Measurements from ENCODE around the gene GAPDH.
"Not testable (repeated sequence)": the region's sequence is repeated elsewhere in the genome, so short reads cannot be mapped to it uniquely, and the experiment has no call there.

The GAPDH gene

GRCh38 chr12:6533923-6534694, at the start of gene GAPDH:
Gene GAPDH, plus strand, starts transcription at chr12:6534517. Its CDS starts 316 bp downstream, at chr12:6534833.
- in situ Hi-C loops (cut with MboI; ENCODE audit: low sequenced_read_pairs): no loop called here

- in situ Hi-C loops (cut with MboI; ENCODE audit: low sequenced_read_pairs): no loop called here
Measured at GRCh38 chr12:6488240-6488639, 46.1 kb upstream of the GAPDH start.

GRCh38 chr12:6489449-6489848, 44.9 kb upstream of the GAPDH start:
- in situ Hi-C loops (cut with MboI; ENCODE audit: low sequenced_read_pairs): no loop called here

DNA sequence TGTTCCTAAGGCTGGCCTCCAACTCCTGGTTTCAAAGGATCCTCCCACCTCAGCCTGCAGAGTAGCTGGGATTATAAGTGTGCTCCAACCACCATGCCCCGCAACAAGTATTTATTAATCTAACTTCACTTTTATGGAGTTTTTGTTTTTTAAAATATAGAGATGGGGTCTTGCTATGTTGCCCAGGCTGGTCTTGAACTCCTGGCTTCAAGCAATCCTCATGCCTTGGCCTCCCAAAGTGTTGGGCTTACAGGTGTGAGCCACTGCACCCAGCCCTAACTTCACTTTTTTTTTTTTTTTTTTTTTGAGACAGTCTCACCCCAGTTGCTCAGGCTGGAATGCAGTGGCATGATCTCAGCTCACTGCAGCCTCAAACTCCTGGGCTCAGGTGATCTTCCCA, 43.6 kb upstream of the GAPDH start:
- in situ Hi-C loops (cut with MboI; ENCODE audit: low sequenced_read_pairs): not testable (repeated sequence)

- in situ Hi-C loops (cut with MboI; ENCODE audit: low sequenced_read_pairs): no loop called here
Measured at GRCh38 chr12:6492838-6493496, 41.4 kb upstream of the GAPDH start, which contains the start of gene MRPL51. Gene MRPL51, minus strand, starts transcription at chr12:6493262. Its CDS starts 126 bp downstream, at chr12:6493136.

DNA sequence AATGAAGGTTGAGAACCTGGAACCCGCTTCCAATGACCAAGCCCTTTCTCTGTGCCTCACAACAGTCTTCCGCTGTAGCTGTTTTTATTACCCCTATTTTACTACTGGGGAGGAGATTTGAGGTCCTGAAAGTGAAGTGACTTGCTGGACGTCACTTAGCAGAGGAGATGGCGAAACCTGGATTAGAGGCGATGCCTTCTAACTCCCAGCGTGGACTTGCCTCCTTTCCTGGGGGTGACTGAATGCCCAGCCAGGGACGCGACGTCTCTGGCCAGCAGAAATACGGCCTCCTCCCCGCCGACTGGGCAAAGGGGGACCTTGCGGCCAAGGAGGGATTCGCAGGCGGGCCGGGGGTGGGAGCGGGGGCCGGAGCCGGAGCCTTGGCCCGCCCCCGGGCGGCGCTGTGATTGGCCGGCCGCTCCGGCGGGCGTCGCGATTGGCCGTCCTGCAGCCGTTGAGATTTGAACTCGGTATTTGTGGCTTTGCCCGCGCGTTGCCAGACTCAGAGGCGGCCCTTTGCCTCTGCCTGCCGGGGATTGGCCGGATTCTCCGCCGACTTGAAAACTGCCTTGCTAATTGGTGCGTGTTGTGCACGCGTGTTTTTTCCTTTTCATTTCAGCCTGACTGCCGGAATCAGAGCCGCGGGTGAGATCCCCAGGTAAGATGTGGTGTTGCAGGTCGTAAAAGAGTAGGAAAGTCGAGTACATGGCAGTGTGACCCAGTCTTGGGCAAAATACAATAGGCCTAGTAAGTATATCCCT, 40.6 kb upstream of the GAPDH start, which contains the start of gene NCAPD2:
TSS of gene NCAPD2 (plus strand) at position 606 of the 761 bp plus-strand sequence. CDS start 997 bp downstream, outside the sequence.
- in situ Hi-C loops (cut with MboI; ENCODE audit: low sequenced_read_pairs): no loop called here

DNA sequence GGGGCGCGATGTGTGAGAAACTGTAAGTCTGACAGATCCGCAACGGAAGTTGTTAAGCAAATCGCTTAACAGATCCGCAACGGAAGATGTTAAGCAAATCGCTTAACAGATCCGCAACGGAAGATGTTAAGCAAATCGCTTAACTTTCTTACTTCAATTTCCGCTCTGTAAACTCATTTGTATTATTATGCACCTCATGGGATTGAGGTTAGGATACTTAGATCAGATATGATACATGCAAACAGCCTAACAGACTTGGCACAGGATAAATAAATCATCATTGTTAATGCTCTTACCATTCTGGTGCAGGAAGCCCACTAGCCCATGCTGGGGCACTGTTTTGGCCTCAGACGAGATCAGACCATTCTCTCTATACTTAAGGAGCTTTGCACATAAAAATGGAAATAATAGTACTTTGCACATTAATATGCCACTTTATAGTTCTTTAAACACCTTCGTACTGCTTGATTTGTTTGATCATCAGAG, 40.0 kb upstream of the GAPDH start:
- in situ Hi-C loops (cut with MboI; ENCODE audit: low sequenced_read_pairs): no loop called here

DNA sequence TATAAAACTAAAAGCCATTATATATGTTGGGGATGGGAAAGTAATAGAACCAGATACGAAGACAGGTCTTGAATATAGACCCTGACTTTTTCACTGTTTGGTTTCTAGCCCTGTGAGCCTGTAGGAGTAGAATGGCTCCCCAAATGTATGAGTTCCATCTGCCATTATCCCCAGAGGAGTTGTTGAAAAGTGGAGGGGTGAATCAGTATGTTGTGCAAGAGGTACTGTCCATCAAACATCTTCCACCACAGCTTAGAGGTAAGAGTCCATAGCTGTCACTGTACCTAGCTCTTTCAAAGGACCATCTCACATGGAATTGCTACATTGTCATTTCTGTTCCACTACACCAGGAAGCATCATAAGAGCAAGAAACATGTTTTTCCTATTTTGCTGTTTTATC, 39.3 kb upstream of the GAPDH start:
- in situ Hi-C loops (cut with MboI; ENCODE audit: low sequenced_read_pairs): no loop called here

DNA sequence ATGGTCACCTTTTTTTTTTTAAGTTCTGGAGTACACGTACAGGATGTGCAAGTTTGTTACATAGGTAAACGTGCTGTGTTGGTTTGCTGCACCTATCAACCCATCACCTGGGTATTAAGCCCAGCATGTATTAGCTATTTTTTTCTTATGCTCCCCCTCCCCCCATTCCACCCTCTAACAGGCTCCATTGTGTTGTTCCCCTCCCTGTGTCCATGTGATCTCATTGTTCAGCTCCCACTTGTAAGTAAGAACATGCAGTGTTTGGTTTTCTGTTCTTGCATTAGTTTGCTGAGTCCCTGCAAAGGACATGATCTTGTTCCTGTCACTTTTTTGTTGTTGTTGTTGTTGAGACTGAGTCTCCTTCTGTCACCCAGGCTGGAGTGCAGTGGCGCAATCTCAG, 37.0 kb upstream of the GAPDH start:
- in situ Hi-C loops (cut with MboI; ENCODE audit: low sequenced_read_pairs): not testable (repeated sequence)

DNA sequence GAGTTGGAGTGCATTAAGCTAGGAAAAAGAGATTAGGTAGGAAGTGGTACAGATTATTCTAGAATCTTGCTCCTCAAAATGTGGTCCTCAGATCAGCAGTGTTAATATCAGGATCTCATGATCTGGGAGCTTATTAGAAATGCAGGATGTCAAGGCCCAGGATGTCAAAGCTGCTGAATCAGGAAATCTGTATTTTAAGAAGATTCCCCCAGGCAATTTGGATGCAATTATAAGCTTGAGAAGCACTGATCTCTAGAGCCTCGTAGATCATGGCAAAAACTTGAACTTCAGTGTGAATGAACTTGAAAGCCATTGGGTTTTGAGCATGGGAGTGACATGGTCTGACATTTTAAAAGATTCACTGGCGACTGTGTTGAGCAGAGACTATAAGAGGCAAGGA, 33.9 kb upstream of the GAPDH start:
- in situ Hi-C loops (cut with MboI; ENCODE audit: low sequenced_read_pairs): no loop called here

GRCh38 chr12:6507102-6507998, 27.0 kb upstream of the GAPDH start:
- in situ Hi-C loops (cut with MboI; ENCODE audit: low sequenced_read_pairs): no loop called here

DNA sequence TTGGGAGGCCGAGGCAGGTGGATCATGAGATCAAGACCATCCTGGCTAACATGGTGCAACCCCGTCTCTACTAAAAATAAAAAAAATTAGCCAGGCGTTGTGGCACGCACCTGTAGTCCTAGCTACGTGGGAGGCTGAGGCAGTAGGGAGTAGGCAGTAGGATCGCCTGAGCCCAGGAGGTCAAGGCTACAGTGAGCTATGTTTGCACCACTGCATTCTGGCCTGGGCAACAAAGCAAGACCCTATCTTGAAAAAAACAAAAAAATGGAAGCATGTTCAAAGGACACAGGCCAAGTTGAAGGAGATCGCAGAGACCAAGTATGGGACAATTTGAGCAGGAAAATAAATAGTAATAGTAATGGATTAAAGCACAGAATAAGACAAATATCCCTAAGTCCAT, 26.2 kb upstream of the GAPDH start:
- in situ Hi-C loops (cut with MboI; ENCODE audit: low sequenced_read_pairs): no loop called here

- in situ Hi-C loops (cut with MboI; ENCODE audit: low sequenced_read_pairs): no loop called here
Measured at GRCh38 chr12:6520186-6520585, 14.1 kb upstream of the GAPDH start.

- in situ Hi-C loops (cut with MboI; ENCODE audit: low sequenced_read_pairs): no loop called here
Measured at GRCh38 chr12:6522193-6522592, 12.1 kb upstream of the GAPDH start.

- in situ Hi-C loops (cut with MboI; ENCODE audit: low sequenced_read_pairs): no loop called here
Measured at GRCh38 chr12:6523708-6524107, 10.6 kb upstream of the GAPDH start.

DNA sequence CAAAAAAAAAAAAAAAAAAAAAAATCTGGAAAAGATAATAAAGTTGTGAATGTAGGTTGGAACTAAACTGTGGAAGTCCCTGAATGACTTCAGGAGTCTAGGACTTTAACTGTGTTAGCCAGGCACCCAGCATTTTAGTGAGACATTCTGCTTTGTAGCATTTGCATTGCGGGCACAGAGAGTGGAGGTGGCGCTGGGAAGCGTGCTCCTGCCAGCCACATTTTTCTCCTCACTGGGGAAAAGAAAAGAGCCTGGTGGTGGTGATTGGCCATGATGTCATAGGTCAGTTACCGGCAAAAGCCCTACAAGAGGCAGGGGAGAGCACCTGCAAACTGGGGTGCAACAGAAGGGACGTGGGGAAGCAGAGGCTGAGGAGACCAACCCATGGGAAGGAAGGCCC, 9.7 kb upstream of the GAPDH start:
- in situ Hi-C loops (cut with MboI; ENCODE audit: low sequenced_read_pairs): no loop called here

- in situ Hi-C loops (cut with MboI; ENCODE audit: low sequenced_read_pairs): no loop called here
Measured at GRCh38 chr12:6526201-6526600, 8.1 kb upstream of the GAPDH start.

GRCh38 chr12:6526766-6527525, 7.4 kb upstream of the GAPDH start:
- in situ Hi-C loops (cut with MboI; ENCODE audit: low sequenced_read_pairs): no loop called here

- in situ Hi-C loops (cut with MboI; ENCODE audit: low sequenced_read_pairs): no loop called here
Measured at GRCh38 chr12:6527711-6528110, 6.6 kb upstream of the GAPDH start.
